ENCODE data around the gene PPP1R14B. TPM values are rescaled to one million over a fixed set of nuclear protein-coding genes. Genes with fewer than 3 reads are reported as not detected.

Gene PPP1R14B
- total RNA-seq, 4 donors from 2014 or later: 34.2 to 103 (median 83.8) TPM

DNA sequence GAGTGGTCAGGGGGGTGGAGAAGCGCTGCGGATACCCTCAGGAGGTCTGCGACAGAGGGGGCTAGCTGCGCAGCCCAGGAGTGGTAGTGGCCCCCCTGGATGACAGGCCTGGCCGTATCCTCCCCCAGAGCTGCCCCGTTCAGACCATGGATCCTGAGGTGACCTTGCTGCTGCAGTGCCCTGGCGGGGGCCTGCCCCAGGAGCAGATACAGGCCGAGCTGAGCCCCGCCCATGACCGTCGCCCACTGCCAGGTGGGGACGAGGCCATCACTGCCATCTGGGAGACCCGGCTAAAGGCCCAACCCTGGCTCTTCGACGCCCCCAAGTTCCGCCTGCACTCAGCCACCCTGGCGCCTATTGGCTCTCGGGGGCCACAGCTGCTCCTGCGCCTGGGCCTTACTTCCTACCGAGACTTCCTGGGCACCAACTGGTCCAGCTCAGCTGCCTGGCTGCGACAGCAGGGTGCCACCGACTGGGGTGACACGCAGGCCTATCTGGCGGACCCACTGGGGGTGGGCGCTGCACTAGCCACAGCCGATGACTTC is 20.2 kb downstream of the PPP1R14B start:
- peaks cover 35 to 40% of the 10 kb centered on the region in 2 donors for H3K4me1 ChIP-seq
- intact Hi-C loops (cut with DNase I): no loop called here

DNA sequence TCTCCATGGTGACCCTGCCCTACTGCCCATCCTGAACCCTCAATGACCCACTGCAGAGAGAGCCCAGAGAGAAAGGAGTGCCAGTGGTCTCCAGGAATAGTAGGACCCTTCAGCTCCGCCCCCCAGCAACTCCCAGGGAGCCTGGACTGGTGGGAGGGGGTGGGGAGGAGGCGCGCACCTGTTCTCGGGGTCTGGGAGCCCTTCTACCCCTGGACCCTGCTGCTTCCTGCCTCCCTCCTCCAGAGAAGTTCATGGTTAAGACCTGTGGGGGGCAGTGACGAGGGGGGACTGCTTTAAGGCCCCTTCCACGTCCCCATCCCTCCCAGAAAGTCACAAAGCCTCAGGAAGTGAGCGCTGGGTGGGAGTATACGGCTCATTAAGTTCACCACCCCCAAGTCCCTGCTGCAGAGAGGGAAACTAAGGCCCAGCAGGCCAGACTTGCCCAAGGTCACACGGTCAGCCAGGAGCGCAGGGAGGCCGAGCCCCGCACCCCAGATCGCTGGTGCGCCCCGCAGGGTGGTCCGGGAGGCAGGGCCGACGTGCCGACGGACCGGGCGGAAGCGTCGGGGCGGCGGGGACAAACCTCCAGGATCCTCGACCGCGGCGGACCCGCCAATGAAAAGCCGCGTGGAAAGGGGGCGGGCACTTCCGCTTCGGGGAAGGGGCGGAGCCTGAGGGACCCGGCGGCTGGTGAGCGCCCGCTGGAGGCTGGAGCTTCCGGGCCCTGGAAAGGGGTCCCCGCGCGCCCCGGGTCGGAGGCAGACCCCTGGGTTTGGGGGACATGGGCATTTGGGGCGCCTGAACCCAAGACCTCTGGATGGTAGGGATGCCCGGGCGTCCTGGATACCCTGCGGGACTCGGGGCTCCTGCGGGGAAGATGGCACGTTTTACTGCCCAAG is 20.9 kb downstream of the PPP1R14B start, which contains the start of the genes NUDT22 and TRPT1:
Gene NUDT22 (plus strand): TSS at position 667 of the 899 bp plus-strand sequence. CDS start 379 bp downstream, outside the sequence.
Gene TRPT1 (minus strand): TSS at position 579 of the 899 bp plus-strand sequence. CDS start 326 bp downstream, at position 253.
- intact Hi-C loops (cut with DNase I): no loop called here
- peak within 1 kb of the TSS; percentile 68 to 92 (median 87) for H3K27ac ChIP-seq
- WGBS, 2 donors: 0 to 2% methylated on average over 8 to 11 of the region's 54 CpGs
- TF ChIP-seq, protein P1, sequence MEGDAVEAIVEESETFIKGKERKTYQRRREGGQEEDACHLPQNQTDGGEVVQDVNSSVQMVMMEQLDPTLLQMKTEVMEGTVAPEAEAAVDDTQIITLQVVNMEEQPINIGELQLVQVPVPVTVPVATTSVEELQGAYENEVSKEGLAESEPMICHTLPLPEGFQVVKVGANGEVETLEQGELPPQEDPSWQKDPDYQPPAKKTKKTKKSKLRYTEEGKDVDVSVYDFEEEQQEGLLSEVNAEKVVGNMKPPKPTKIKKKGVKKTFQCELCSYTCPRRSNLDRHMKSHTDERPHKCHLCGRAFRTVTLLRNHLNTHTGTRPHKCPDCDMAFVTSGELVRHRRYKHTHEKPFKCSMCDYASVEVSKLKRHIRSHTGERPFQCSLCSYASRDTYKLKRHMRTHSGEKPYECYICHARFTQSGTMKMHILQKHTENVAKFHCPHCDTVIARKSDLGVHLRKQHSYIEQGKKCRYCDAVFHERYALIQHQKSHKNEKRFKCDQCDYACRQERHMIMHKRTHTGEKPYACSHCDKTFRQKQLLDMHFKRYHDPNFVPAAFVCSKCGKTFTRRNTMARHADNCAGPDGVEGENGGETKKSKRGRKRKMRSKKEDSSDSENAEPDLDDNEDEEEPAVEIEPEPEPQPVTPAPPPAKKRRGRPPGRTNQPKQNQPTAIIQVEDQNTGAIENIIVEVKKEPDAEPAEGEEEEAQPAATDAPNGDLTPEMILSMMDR (IDR thresholded peaks at IDR 0.05): peak in 2 of 6 experiments; percentile 1 to 11
- peak; percentile 4 to 88 for TF ChIP-seq POLR2A (IDR thresholded peaks at IDR 0.05)
- peak; percentile 91 to 94 for DNase-seq
- H3K27me3 ChIP-seq: no peaks in the 10 kb centered on the region
- peak within 1 kb of the TSS; percentile 82 to 94 (median 89) for H3K4me3 ChIP-seq (replicated peaks in 1 of 3)
- peaks cover 29 to 33% of the 10 kb centered on the region in 2 donors for H3K4me1 ChIP-seq
- H3K36me3 ChIP-seq: peaks cover 0 to 4% of the 10 kb centered on the region in 2 donors
- no peaks in the 10 kb centered on the region for H3K9me3 ChIP-seq

More for the DNA sequence above, 20.2 kb downstream of the PPP1R14B start:
- H3K9me3 ChIP-seq: no peaks in the 10 kb centered on the region
- H3K36me3 ChIP-seq: no peaks in the 10 kb centered on the region
- H3K27ac ChIP-seq: peak overlapping the region; percentile 68 to 92 (median 87)
- 21 to 22% methylated on average over 14 to 19 of the region's 26 CpGs for WGBS, 2 donors
- TF ChIP-seq POLR2A (IDR thresholded peaks at IDR 0.05): no peak
- TF ChIP-seq, protein P1 (IDR thresholded peaks at IDR 0.05): no peak
- peak overlapping the region; percentile 82 to 94 (median 89) for H3K4me3 ChIP-seq (replicated peaks in 1 of 3)
- H3K27me3 ChIP-seq: no peaks in the 10 kb centered on the region
- peak; percentile 58 to 60 for DNase-seq

DNA sequence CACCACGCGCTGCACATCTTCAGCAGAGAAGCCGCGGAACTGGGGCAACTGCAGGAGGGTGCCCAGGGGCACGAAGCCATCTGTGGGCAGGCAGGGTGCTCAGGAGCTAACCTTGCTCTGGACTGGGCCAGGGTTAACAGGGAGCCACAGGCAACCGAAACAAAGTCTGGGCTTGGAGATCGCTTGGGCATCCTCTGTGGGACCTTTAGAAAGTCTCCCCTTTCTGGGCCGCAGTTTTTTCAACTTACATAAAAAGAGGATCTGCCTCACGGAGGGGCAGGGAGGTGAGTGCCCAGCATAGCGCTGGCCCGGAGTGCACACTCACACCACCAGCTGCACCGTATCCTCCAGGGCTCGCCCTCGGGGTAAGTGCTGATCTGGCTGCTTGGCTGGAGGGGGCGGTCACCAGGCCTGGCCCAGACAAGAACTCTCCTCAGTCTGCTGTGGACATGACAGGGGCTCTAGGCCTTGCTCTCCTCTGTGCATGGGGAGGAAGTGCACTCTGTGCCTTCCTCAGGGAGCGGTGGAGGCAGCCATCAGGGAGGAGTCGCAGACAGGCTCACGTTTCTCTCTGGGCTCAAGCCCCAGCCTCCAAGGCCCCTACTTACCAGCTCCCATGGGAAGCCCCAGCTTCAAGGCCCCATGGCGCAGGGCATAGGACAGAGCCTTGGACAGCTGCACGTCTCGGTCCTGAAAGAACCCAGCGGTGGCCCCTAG is 21.7 kb downstream of the PPP1R14B start:
- Histone ChIP-seq H3K9me3 (no peaks in the 10 kb centered on the region), H3K36me3 (peaks cover 0 to 7% of the 10 kb centered on the region in 2 donors), H3K4me3 (replicated peaks in 1 of 3) (peak overlapping the region; percentile 82 to 94 (median 89)), H3K27ac (peak overlapping the region; percentile 68 to 92 (median 78)), H3K4me1 (peaks cover 28 to 33% of the 10 kb centered on the region in 2 donors), H3K27me3 (no peaks in the 10 kb centered on the region)
- no peak for TF ChIP-seq POLR2A (IDR thresholded peaks at IDR 0.05)
- TF ChIP-seq, protein P1 (IDR thresholded peaks at IDR 0.05): no peak
- intact Hi-C loops (cut with DNase I): no loop called here
- no peak for DNase-seq
- 72 to 85% methylated on average over 10 to 15 of the region's 22 CpGs for WGBS, 2 donors

DNA sequence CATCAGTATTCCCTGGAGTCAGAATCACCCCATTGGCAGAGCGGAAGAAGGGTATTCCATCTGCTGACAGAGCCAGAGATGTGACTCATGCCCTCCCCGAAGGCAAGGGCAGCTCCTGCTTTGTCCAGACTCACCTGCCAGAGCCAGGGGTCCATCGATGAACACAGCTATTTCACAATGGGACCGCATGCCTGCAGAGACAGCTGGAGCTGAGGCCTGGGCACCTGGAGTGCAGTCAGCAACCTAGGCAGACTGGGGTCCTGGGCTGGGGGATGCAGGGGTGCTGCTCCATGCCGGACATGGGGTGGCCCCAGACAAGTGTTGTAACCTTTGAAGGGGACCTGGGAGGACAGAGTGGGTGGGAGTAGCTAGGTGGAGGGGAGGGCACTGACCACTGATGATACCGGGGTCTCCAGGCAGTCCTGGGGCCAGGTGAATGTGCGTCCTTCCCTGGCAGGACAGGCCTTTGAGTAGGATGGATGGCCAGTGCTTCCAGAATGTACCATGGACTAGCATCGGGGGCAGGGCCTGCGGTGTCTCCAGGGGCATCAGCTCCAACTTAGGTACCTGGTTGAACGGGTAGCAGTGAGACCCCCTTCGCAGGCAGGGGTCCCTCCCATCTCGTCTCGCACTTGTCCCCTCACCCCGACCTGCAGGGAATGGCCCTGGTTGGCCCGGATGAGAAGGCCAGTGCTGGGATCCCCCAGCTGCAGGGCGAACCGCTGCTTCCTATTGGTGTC is 22.4 kb downstream of the PPP1R14B start:
- Histone ChIP-seq H3K36me3 (peaks cover 0 to 7% of the 10 kb centered on the region in 2 donors), H3K4me3 (replicated peaks in 1 of 3) (no peak overlapping the region), H3K4me1 (peaks cover 21 to 26% of the 10 kb centered on the region in 2 donors), H3K9me3 (no peaks in the 10 kb centered on the region), H3K27ac (no peak overlapping the region), H3K27me3 (no peaks in the 10 kb centered on the region)
- no peak for DNase-seq
- intact Hi-C loops (cut with DNase I): no loop called here
- WGBS, 2 donors: 91 to 95% methylated on average over 15 to 17 of the region's 17 CpGs
- TF ChIP-seq POLR2A (IDR thresholded peaks at IDR 0.05): no peak
- TF ChIP-seq, protein P1 (IDR thresholded peaks at IDR 0.05): no peak

Measured in thyroid gland (tissue), 4 donors.